Ovary (tissue), 3 donors: Measurements from ENCODE around the gene DRC1.

Source experiments
- POLR2A ChIP-seq: fragments of 450-650 bp; IDR thresholded peaks from one replicate; pipeline ENCODE4 v1.6.1; 2017; ENCODE audit warnings: antibody characterized with exemption, mild to moderate bottlenecking, moderate library complexity
- TF ChIP-seq, protein P1 (sequence below), 3 donors: fragments of 450-650 bp in 2 of 3; fragments of 200-600 bp in 1 of 3; IDR thresholded peaks; one replicate each; pipeline versions ENCODE4 v1.5.1 to v1.8.0; 2016 to 2022; ENCODE audit warnings: antibody characterized with exemption in 3 of 3, mild to moderate bottlenecking in 1 of 3
- donor health status: DM: no; HTN: no; CAD: no.

DNA sequence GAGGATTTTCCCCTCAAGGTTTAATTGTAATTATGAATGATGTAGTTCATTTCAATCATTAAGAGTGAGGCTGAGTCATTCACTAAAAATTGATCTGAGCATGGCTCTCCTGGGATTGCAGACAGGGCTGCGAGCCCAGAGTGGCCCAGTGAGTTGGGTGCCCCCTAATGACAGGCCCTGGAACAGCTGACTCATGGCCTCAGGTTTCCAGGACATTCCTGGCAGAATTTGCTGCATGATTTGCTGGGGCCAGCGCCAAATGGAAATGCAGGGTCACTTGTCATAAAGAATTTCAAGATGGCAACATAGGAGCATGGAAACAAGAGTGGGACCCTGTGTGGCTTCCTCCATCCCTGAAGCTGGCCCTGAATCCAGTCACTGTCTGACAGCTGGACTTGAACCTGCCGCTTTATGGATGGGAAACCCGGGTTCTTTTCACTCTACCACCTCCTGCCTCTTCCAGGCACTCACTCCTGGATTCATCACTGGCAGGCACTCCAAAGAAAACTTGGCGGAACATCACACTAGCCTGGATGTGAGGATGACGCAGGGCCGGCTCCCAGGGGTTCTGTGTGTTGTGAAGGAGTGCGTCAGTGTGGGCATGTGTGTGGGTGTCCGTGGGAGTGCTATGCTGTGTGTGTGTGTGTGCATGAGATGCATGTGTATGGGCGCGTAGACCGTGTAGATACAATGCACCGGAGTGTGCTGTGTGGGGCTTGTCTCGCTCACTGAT lies 61.0 kb downstream of the DRC1 start:
- TF ChIP-seq, protein P1, sequence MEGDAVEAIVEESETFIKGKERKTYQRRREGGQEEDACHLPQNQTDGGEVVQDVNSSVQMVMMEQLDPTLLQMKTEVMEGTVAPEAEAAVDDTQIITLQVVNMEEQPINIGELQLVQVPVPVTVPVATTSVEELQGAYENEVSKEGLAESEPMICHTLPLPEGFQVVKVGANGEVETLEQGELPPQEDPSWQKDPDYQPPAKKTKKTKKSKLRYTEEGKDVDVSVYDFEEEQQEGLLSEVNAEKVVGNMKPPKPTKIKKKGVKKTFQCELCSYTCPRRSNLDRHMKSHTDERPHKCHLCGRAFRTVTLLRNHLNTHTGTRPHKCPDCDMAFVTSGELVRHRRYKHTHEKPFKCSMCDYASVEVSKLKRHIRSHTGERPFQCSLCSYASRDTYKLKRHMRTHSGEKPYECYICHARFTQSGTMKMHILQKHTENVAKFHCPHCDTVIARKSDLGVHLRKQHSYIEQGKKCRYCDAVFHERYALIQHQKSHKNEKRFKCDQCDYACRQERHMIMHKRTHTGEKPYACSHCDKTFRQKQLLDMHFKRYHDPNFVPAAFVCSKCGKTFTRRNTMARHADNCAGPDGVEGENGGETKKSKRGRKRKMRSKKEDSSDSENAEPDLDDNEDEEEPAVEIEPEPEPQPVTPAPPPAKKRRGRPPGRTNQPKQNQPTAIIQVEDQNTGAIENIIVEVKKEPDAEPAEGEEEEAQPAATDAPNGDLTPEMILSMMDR (IDR thresholded peaks at IDR 0.05): no peak
- no peak for TF ChIP-seq POLR2A
